Sigmoid colon (tissue), 4 donors: ENCODE results near the gene RETN.

Source experiments
- EP300 ChIP-seq, 4 donors: sonication (generic); formaldehyde crosslinking; IDR thresholded peaks; one replicate each; pipeline ENCODE4 v1.6.1; 2017; ENCODE audit warnings: antibody characterized with exemption in 4 of 4
- POLR2A ChIP-seq, 2 donors: fragments of 450-650 bp; IDR thresholded peaks; one replicate each; pipeline ENCODE4 v1.6.1; 2016; ENCODE audit warnings: antibody characterized with exemption in 2 of 2, mild to moderate bottlenecking in 2 of 2, moderate library complexity in 2 of 2
- POLR2AphosphoS5 ChIP-seq, 4 donors: sonication (generic); formaldehyde crosslinking; IDR thresholded peaks; one replicate each; pipeline ENCODE4 v1.6.1; 2017; ENCODE audit warnings: antibody characterized with exemption in 4 of 4
- TF ChIP-seq, protein P1 (sequence below), 4 experiments: fragments of 450-650 bp in 3 of 4; fragments of 200-600 bp in 1 of 4; IDR thresholded peaks; one replicate each; pipeline ENCODE4 v1.5.1; 2016 to 2019; ENCODE audit warnings: antibody characterized with exemption in 4 of 4, mild to moderate bottlenecking in 3 of 4, moderate library complexity in 2 of 4

DNA sequence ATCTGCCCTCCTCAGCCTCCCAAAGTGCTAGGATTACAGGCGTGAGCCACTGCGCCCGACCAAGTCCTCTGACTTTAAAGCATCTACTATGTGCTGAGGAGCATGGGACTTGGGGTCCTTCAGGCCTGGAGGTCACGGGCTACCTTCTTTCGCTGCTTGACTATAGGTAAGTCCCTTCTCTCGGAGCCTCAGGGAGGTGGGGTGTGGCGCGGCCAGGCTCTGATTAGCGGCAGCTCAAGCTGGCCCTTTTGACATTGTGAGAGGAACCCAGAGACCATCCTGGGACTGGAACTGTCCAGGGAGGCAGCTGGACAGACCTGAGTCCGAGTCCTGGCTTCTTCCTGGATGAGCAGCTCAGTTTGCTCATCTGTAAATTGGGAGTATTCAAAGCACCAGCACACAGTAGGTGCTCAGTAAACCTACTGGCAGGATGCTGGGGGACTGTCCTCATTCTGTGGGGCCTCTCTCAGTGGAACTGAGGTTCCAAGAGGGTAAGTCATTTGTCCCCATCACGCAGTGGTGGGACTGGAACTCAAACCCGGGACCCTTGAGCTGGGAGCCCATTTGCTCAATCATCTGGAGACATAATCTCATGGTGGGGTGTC, 32.3 kb downstream of the RETN start:
- TF ChIP-seq POLR2A (IDR thresholded peaks at IDR 0.05), result no peak
- TF ChIP-seq, protein P1, sequence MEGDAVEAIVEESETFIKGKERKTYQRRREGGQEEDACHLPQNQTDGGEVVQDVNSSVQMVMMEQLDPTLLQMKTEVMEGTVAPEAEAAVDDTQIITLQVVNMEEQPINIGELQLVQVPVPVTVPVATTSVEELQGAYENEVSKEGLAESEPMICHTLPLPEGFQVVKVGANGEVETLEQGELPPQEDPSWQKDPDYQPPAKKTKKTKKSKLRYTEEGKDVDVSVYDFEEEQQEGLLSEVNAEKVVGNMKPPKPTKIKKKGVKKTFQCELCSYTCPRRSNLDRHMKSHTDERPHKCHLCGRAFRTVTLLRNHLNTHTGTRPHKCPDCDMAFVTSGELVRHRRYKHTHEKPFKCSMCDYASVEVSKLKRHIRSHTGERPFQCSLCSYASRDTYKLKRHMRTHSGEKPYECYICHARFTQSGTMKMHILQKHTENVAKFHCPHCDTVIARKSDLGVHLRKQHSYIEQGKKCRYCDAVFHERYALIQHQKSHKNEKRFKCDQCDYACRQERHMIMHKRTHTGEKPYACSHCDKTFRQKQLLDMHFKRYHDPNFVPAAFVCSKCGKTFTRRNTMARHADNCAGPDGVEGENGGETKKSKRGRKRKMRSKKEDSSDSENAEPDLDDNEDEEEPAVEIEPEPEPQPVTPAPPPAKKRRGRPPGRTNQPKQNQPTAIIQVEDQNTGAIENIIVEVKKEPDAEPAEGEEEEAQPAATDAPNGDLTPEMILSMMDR (IDR thresholded peaks at IDR 0.05), result no peak
- TF ChIP-seq EP300 (IDR thresholded peaks at IDR 0.05), result no peak
- no peak for TF ChIP-seq POLR2AphosphoS5 (IDR thresholded peaks at IDR 0.05)
